Choroid plexus epithelial cell (primary cell): Measurements from ENCODE around the gene LRRC28.

Experiments
- DNase-seq: peaks from one replicate; pipeline ENCODE4 v3.0.0-alpha.2; 2010; ENCODE audit warnings: low read depth
- H3K4me3 ChIP-seq: 2 replicates; pipeline ENCODE4 v1.5.1; 2011; ENCODE audit warnings: low read depth, mild to moderate bottlenecking, control low read depth, low read length, moderate library complexity
- CTCF ChIP-seq: conservative IDR thresholded peaks from 2 replicates; pipeline ENCODE4 v1.5.1; 2011; ENCODE audit warnings: low read depth, mild to moderate bottlenecking, control low read depth, inconsistent platforms, low read length, moderate library complexity

The LRRC28 gene

GRCh38 chr15:99365242-99365641 is 114.0 kb downstream of the LRRC28 start:
- no peak for TF ChIP-seq CTCF
- DNase-seq, result no peak
- no peak overlapping the region for H3K4me3 ChIP-seq

GRCh38 chr15:99366013-99366412 is 114.7 kb downstream of the LRRC28 start:
- no peak overlapping the region for H3K4me3 ChIP-seq
- no peak for TF ChIP-seq CTCF
- no peak for DNase-seq

GRCh38 chr15:99368743-99369142 is 117.5 kb downstream of the LRRC28 start:
- TF ChIP-seq CTCF, result no peak
- no peak for DNase-seq
- no peak overlapping the region for H3K4me3 ChIP-seq

- no peak for TF ChIP-seq CTCF
- H3K4me3 ChIP-seq, result no peak overlapping the region
- no peak for DNase-seq
Observed at GRCh38 chr15:99369196-99369595, 117.9 kb downstream of the LRRC28 start.

- no peak overlapping the region for H3K4me3 ChIP-seq
- peak; percentile 24 for TF ChIP-seq CTCF
- peak; percentile 45 for DNase-seq
Observed at GRCh38 chr15:99371180-99372103, 120.2 kb downstream of the LRRC28 start.

- H3K4me3 ChIP-seq, result no peak overlapping the region
- peak; percentile 46 for TF ChIP-seq CTCF
- peak; percentile 40 for DNase-seq
Observed at GRCh38 chr15:99385005-99385669, 133.9 kb downstream of the LRRC28 start.

GRCh38 chr15:99385865-99386264 is 134.6 kb downstream of the LRRC28 start:
- DNase-seq, result peak; percentile 75
- no peak for TF ChIP-seq CTCF
- no peak overlapping the region for H3K4me3 ChIP-seq
